Stimulated activated effector memory CD8-positive, alpha-beta T cell treated with anti-CD3 and anti-CD28 coated beads, Interleukin-12 subunit alpha, Interleukin-12 subunit beta, amount 100 ng/mL, for 72 hours (primary cell): ENCODE results near the gene ATG7.

Experiments used
- ATAC-seq: fragments of 150-1000 bp; cut with Tn5 transposase; 2 replicates; pipeline ENCODE4 v1.10.0; 2021
- DNase-seq, 2 donors: peaks; one replicate each; pipeline ENCODE4 v3.0.0; 2021 to 2022; ENCODE audit warnings: low spot score in 2 of 2
- H3K27ac Mint-ChIP-seq: one replicate; pipeline ENCODE4 v1.8.0; 2022; ENCODE audit warnings: mild to moderate bottlenecking, mixed read lengths
- H3K36me3 Mint-ChIP-seq: one replicate; pipeline ENCODE4 v1.8.0; 2022; ENCODE audit warnings: mild to moderate bottlenecking, mixed read lengths
- H3K4me1 Mint-ChIP-seq: one replicate; pipeline ENCODE4 v1.8.0; 2022; ENCODE audit warnings: mixed read lengths
- H3K4me3 Mint-ChIP-seq: one replicate; pipeline ENCODE4 v1.8.0; 2022; ENCODE audit warnings: mild to moderate bottlenecking, mixed read lengths
- H3K9me3 Mint-ChIP-seq: one replicate; pipeline ENCODE4 v1.8.0; 2022; ENCODE audit warnings: mixed read lengths

ATG7 gene, protein sequence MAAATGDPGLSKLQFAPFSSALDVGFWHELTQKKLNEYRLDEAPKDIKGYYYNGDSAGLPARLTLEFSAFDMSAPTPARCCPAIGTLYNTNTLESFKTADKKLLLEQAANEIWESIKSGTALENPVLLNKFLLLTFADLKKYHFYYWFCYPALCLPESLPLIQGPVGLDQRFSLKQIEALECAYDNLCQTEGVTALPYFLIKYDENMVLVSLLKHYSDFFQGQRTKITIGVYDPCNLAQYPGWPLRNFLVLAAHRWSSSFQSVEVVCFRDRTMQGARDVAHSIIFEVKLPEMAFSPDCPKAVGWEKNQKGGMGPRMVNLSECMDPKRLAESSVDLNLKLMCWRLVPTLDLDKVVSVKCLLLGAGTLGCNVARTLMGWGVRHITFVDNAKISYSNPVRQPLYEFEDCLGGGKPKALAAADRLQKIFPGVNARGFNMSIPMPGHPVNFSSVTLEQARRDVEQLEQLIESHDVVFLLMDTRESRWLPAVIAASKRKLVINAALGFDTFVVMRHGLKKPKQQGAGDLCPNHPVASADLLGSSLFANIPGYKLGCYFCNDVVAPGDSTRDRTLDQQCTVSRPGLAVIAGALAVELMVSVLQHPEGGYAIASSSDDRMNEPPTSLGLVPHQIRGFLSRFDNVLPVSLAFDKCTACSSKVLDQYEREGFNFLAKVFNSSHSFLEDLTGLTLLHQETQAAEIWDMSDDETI

DNA sequence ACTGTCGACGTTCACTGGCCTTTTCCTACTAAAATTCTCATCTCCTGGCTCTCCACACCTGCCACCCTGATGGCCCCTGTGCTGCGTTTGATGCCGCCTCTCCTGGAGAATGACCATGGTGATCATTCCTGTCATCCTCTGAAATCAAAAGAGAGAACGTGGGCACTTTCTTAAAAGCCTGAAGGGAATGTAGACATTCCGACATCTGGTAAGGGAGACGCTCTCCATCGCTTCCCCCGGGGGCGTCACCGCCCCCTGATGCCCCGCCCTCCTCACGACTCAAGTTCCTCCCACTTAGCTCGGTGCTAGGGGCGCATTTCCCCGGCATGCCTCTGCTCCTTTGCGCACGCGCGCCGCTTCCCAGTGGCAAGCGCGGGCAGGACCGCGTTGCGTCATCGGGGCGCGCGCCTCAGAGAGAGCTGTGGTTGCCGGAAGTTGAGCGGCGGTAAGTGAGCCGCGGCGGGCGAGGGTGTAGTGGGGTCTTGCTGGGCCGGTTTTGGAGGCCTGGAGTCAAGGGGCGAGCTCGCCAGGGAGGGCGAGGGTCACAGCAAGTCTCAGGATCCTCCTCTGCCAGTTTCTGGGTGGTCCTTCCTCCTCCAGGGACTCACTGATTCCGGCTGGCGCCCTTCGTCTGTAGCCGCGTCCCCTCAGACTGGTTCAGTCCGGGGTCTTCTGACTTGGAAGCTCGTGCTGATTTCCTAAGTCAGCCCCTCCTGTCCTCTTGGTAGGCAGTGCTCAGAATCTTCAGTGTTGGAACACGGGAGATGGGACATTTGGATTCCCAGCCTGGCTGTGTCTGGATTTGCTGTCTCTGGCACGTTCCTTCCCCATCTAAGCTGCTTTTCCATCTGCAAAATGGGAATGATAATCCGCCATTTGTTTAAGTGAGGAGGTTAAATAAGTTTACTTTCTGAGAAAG lies at the start of gene ATG7:
Gene ATG7 (plus strand): TSS at position 412 of the 919 bp plus-strand sequence. CDS start 26,299 bp downstream, outside the sequence.
- Mint-ChIP-seq H3K9me3 (peaks cover 6% of the 10 kb centered on the region), H3K27ac (peak within 1 kb of the TSS; percentile 99), H3K4me1 (peaks cover 48% of the 10 kb centered on the region), H3K36me3 (peaks cover 40% of the 10 kb centered on the region), H3K4me3 (peak within 1 kb of the TSS; percentile 95)
- DNase-seq (peak; percentile 96 to 97), ATAC-seq (peak; percentile 98)

DNA sequence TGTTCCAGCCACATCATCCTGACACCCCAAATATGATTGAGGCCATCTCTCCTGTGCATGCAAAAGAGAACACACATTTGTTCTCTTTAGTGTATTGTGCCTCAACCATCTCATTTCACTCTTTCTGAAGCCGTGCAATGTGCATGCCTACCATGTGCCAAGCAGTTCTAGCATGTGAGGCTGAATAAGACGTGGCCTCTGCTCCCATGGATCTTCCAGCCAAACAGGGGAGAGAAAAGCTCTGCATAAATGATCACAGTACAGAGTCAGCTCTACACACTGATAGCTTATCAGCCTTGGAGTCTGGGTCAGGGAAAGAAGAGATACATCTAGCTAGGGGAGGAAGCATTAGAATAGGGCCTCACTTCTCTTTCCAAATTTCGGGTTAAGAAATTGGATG lies 48.2 kb upstream of the ATG7 start:
- Mint-ChIP-seq H3K9me3 (no peaks in the 10 kb centered on the region), H3K4me1 (peaks cover 6% of the 10 kb centered on the region), H3K27ac (peak overlapping the region; percentile 16), H3K36me3 (no peaks in the 10 kb centered on the region), H3K4me3 (no peak overlapping the region)
- no peak for DNase-seq
- ATAC-seq = no peak

DNA sequence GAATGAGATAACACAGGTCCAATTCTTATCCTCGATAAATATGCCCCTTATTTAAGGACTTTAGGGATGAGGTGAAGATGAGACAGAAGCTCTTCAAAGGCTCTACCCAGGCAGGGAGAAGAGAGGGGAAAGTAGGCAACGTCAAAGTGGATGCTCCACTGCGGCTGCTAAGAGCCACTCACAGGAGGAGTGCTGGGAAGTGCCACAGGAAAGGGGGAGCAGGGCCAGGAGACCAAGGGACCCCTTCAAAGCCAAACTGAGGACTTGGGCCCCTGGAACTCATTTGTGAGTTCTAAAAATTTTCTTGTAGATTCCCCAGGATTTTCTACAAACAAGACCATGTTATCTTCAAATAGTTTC lies 47.3 kb upstream of the ATG7 start:
- H3K4me3 Mint-ChIP-seq = no peak overlapping the region
- no peaks in the 10 kb centered on the region for H3K9me3 Mint-ChIP-seq
- peaks cover 6% of the 10 kb centered on the region for H3K4me1 Mint-ChIP-seq
- ATAC-seq (no peak), DNase-seq (no peak)
- peak overlapping the region; percentile 16 for H3K27ac Mint-ChIP-seq
- H3K36me3 Mint-ChIP-seq = no peaks in the 10 kb centered on the region

DNA sequence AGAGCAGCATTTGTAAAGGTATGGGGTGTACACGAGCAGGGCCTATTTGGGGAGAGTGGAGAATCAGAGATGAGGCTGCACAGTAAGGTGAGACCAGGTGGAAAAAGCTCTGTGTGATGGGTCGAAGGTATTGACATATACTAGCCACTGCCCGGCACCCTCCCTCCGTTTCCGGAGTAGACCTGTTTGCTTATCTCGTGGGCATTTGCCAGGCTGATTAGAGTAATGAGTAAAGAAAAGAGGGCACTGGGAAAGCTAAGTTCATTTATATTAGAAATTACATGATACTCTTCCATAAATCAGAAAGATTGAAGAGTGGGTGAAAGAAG lies 46.2 kb upstream of the ATG7 start:
- Mint-ChIP-seq H3K9me3 (no peaks in the 10 kb centered on the region), H3K4me1 (peaks cover 6% of the 10 kb centered on the region), H3K4me3 (peak overlapping the region; percentile 2), H3K36me3 (no peaks in the 10 kb centered on the region), H3K27ac (peak overlapping the region; percentile 23)
- ATAC-seq (no peak), DNase-seq (no peak)

DNA sequence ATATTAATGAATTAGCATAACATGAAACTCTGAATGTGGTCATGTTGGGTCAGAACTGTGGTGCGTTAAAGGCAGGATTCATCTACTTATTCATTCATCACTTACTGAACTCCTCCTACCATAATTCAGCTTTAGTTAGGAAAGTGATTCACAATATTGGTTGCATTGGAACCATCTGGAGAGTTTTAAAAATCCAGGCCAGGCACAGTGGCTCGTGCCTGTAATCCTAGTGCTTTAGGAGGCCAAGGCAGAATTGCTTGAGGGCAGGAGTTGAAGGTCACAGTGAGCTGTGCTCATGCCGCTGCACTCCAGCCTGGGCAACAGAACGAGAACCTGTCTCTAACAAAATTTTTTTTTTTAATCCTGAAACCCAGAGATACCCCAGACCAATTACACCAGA lies 44.2 kb upstream of the ATG7 start:
- H3K36me3 Mint-ChIP-seq = no peaks in the 10 kb centered on the region
- no peaks in the 10 kb centered on the region for H3K9me3 Mint-ChIP-seq
- no peak overlapping the region for H3K27ac Mint-ChIP-seq
- no peak overlapping the region for H3K4me3 Mint-ChIP-seq
- no peak for ATAC-seq
- H3K4me1 Mint-ChIP-seq = peaks cover 6% of the 10 kb centered on the region
- no peak for DNase-seq

DNA sequence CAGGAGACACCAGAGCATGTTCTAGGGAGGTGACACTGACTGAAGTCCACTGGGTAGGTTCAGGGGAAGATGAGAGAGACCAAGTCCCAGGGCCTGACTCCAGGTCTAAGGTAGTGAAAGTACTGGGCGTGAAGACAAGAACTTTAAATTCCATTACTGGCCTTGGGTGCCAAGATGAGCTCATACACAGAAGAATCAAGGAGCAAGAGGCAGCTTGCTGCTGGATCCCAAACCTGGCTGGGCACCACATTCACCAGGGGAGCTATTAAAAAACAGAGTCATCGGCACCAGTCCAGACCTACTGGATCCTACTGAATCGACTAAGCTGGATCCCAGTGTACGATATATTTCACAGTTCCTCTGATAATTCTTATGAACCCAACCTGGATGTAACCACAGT lies 42.1 kb upstream of the ATG7 start:
- ATAC-seq (no peak), DNase-seq (no peak)
- no peaks in the 10 kb centered on the region for H3K9me3 Mint-ChIP-seq
- no peaks in the 10 kb centered on the region for H3K36me3 Mint-ChIP-seq
- no peak overlapping the region for H3K27ac Mint-ChIP-seq
- peaks cover 6% of the 10 kb centered on the region for H3K4me1 Mint-ChIP-seq
- no peak overlapping the region for H3K4me3 Mint-ChIP-seq

DNA sequence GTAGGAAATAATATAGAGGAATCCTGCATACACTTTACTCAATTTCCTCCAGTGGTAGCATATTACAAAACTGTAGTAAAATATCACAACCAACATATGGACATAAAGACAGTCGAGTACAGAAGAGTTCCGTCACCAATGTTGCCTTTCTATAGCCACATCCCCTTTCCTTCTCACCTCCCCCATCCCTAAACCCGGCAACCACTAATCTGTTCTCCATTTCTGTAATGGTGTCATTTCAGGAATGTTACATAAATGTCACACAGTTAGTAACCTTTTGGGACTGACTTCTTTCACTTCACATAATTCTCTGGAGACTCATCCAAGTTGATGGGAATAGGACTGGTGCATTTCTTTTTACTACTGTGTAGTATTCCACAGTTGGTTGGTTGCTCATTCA lies 41.4 kb upstream of the ATG7 start:
- Mint-ChIP-seq H3K27ac (no peak overlapping the region), H3K4me3 (no peak overlapping the region), H3K36me3 (no peaks in the 10 kb centered on the region), H3K9me3 (no peaks in the 10 kb centered on the region), H3K4me1 (peaks cover 3% of the 10 kb centered on the region)
- no peak for ATAC-seq
- no peak for DNase-seq

DNA sequence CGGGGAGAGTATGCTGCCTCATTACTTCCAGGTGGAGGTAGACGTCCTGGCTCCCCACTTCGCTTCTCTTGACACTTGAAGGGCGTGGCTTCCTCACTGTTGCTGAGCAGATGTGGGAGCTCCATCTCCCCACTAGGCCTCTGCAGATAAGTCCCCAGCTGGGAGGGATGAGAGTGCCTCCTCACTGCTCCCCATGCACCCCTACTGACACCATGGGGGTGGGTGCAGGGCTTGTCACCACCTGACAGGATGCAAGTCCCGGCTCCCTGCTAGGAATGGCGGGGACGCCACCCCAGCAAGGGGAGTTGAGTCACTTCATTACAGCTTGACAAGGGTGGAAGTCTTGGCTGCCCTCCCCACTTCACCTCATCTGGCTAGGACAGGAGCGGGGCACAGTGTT lies 36.8 kb upstream of the ATG7 start:
- Mint-ChIP-seq H3K27ac (no peak overlapping the region), H3K9me3 (no peaks in the 10 kb centered on the region), H3K4me1 (peaks cover 31% of the 10 kb centered on the region), H3K36me3 (peaks cover 16% of the 10 kb centered on the region), H3K4me3 (no peak overlapping the region)
- DNase-seq (no peak), ATAC-seq (no peak)

DNA sequence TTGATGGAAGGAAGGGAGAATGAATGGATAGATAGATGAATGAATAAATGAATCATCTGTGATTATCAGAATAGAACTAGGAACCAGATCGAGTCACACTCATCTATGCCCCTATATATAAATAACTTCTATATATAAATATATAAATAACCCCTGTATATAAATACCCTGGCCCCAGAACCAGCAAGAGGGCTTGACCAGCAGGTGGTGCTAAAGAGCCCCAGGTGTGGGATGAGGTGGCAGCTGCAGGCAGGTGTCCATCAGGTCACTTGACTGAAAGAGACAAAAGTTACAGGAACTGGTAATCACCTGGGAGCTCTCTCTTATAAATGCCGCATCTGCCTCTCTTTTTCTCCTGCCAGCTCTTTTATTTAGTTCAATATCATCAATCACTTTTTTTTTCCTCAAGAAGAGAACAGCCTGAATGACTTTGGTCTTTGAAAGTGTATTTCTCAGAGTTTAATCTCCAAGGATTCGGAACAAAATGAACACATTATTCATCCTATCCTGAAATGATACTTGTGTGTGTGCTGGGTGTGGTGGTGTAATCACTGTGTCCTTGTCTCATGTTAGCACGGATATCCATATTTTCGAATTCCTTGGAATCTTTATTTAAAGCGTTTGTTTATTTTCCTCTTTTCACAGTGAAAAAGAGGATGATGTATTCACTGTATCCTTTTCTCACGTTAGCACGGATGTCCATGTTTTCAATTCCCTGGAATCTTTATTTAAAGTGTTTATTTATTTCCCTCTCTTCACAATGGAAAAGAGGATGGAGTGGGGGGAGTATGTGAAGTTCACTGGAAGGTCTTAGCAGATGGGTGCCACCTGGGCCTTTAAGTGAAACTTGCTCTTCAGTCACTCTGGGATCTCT lies 35.4 kb upstream of the ATG7 start:
- peaks cover 36% of the 10 kb centered on the region for H3K4me1 Mint-ChIP-seq
- no peak overlapping the region for H3K4me3 Mint-ChIP-seq
- H3K9me3 Mint-ChIP-seq = no peaks in the 10 kb centered on the region
- peaks cover 16% of the 10 kb centered on the region for H3K36me3 Mint-ChIP-seq
- H3K27ac Mint-ChIP-seq = no peak overlapping the region
- DNase-seq (peak; percentile 75 to 86), ATAC-seq (no peak)

DNA sequence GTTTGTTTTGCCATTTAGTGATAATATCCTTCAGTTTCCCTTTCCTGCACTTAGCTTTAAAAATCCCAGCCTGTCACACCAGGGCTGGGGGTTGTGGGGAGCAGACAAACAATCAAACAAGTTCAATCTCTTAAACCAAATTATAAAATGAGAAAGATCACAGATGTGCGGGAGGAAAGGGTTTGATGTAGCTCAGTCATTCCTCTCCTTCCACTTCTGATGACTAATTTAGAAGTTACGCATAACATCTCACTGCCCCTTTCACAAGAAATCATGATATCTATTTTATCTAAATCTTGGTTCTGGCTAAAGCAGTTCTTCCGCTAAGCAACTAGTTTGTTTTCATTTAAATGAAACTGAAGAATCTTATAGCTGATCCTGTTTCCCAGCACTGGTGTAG lies 34.1 kb upstream of the ATG7 start:
- Mint-ChIP-seq H3K36me3 (peaks cover 16% of the 10 kb centered on the region), H3K4me1 (peaks cover 36% of the 10 kb centered on the region), H3K9me3 (no peaks in the 10 kb centered on the region), H3K27ac (peak overlapping the region; percentile 91), H3K4me3 (peak overlapping the region; percentile 49)
- DNase-seq (no peak), ATAC-seq (peak; percentile 74)

DNA sequence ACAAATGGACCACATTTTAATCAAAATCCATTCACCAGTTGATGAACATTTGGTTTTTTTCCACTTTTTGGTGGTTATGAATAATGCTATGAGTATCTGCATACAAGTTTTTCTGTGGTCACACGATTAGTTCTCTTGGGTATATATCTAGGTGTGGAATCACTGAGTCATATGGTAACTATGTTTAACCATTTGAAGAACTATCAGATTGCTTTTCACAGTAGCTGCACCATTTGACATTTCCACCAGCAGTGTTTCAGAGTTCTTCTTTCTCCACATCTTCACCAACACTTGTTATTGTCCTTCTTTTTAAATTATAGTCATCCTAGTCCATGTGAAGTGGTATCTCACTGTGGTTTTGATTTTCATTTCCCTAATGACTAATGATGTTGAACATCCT lies 33.3 kb upstream of the ATG7 start:
- H3K4me3 Mint-ChIP-seq = peak overlapping the region; percentile 49
- ATAC-seq (peak; percentile 87), DNase-seq (no peak)
- H3K4me1 Mint-ChIP-seq = peaks cover 36% of the 10 kb centered on the region
- peak overlapping the region; percentile 91 for H3K27ac Mint-ChIP-seq
- H3K9me3 Mint-ChIP-seq = no peaks in the 10 kb centered on the region
- peaks cover 16% of the 10 kb centered on the region for H3K36me3 Mint-ChIP-seq

DNA sequence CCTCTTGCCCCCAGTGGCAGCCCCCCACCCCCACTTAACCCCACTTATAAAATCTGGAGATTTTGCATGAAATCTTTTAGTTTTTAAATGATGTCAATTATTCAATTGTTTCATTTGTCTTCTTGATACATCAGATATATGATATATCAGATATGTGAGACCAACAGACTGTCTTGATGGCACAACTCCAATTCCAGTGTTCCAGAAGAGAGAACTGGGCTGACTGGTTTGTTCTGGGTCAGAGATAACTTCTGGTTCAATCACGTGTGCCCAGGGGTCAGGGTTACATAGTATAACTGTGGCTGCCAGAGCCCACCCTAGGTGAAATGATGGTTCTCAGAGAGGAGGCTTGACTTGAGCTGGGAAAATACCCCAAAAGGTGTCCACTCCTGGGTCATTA lies 32.4 kb upstream of the ATG7 start:
- no peak for ATAC-seq
- Mint-ChIP-seq H3K4me1 (peaks cover 36% of the 10 kb centered on the region), H3K27ac (peak overlapping the region; percentile 91)

DNA sequence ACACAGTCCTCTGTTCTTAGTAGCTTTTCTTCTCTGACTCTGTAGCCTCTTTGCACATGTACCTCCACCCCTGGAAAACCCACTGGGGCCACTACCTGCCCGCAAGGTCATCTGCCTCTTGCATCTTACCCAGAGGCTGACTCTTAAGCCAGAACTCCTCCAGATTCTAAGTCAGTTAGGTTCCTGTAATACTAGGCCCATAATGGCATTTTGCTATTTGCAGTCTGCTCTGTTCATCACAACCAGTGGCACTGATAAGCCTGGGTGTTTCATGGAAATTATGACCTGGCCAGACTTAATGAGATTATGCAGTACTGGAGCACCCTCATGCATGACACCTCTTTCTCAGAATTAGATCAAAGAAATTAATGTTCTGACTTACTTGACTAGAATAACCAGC lies 31.7 kb upstream of the ATG7 start:
- peaks cover 16% of the 10 kb centered on the region for H3K36me3 Mint-ChIP-seq
- H3K9me3 Mint-ChIP-seq = no peaks in the 10 kb centered on the region
- ATAC-seq (peak; percentile 79), DNase-seq (peak in 1 of 2 donors; percentile 3)
- peak overlapping the region; percentile 91 for H3K27ac Mint-ChIP-seq
- peak overlapping the region; percentile 33 for H3K4me3 Mint-ChIP-seq
- peaks cover 36% of the 10 kb centered on the region for H3K4me1 Mint-ChIP-seq

More for the DNA sequence above, 32.4 kb upstream of the ATG7 start:
- H3K4me3 Mint-ChIP-seq = no peak overlapping the region
- peaks cover 16% of the 10 kb centered on the region for H3K36me3 Mint-ChIP-seq
- H3K9me3 Mint-ChIP-seq = no peaks in the 10 kb centered on the region
- no peak for DNase-seq

DNA sequence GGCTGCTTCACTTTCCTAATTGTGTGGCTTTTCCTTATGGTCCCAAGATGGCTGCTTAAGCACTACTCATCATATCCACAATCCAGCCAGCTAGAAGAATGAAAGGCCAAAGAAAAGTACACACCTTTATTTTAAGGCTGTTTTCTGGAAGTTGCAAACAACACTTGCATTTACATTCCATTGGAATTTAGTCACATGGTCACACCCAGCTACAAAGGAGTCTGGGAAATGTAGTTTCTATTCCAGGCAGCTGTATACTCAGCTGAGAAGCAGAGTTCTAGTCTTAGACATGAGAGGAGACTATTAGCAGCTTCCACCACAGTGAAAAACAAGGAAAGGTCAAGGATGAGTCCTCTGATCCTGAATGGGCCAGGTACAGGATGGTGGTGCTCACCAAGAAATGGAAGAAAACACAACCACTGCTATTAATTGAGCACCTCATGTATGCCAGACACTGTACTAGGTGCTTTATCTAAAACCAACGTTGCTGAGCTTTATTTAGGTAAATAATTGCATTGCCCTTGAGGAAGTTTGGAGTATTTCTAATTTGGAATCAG lies 28.0 kb upstream of the ATG7 start:
- ATAC-seq = no peak
- DNase-seq = no peak
- H3K4me3 Mint-ChIP-seq = no peak overlapping the region
- no peak overlapping the region for H3K27ac Mint-ChIP-seq
- peaks cover 13% of the 10 kb centered on the region for H3K4me1 Mint-ChIP-seq
- no peaks in the 10 kb centered on the region for H3K9me3 Mint-ChIP-seq
- H3K36me3 Mint-ChIP-seq = peaks cover 1% of the 10 kb centered on the region
